HS-5 (cell line): Measurements from ENCODE around the gene L3MBTL4.
"Not testable (repeated sequence)": the region's sequence is repeated elsewhere in the genome, so short reads cannot be mapped to it uniquely, and the experiment has no call there.

Experiments
- DNase-seq: peaks from one replicate; pipeline ENCODE4 v3.0.0-alpha.2; 2012; ENCODE audit warnings: low read depth

L3MBTL4 gene

GRCh38 chr18:6297875-6298274 lies 116.8 kb downstream of the L3MBTL4 start:
- DNase-seq, result no peak

GRCh38 chr18:6294148-6294784 lies 120.4 kb downstream of the L3MBTL4 start:
- no peak for DNase-seq

GRCh38 chr18:6289843-6290242 lies 124.9 kb downstream of the L3MBTL4 start:
- DNase-seq, result no peak

GRCh38 chr18:6286585-6286984 lies 128.1 kb downstream of the L3MBTL4 start:
- no peak for DNase-seq

GRCh38 chr18:6284761-6285160 lies 129.9 kb downstream of the L3MBTL4 start:
- no peak for DNase-seq

- no peak for DNase-seq
These were observed 130.4 kb downstream of the L3MBTL4 start for GRCh38 chr18:6284300-6284699.

- DNase-seq, result no peak
These were observed 132.8 kb downstream of the L3MBTL4 start for GRCh38 chr18:6281874-6282273.

- no peak for DNase-seq
These were observed 134.4 kb downstream of the L3MBTL4 start for GRCh38 chr18:6280211-6280743.

GRCh38 chr18:6279308-6279707 lies 135.4 kb downstream of the L3MBTL4 start:
- DNase-seq, result no peak

- no peak for DNase-seq
These were observed 141.3 kb downstream of the L3MBTL4 start for GRCh38 chr18:6273423-6273822.

GRCh38 chr18:6272144-6272543 lies 142.6 kb downstream of the L3MBTL4 start:
- not testable (repeated sequence) for DNase-seq

GRCh38 chr18:6271585-6271984 lies 143.1 kb downstream of the L3MBTL4 start:
- no peak for DNase-seq

GRCh38 chr18:6270771-6271216 lies 143.9 kb downstream of the L3MBTL4 start:
- DNase-seq, result no peak

- no peak for DNase-seq
These were observed 144.9 kb downstream of the L3MBTL4 start for GRCh38 chr18:6269660-6270332.

- DNase-seq, result no peak
These were observed 148.5 kb downstream of the L3MBTL4 start for GRCh38 chr18:6266212-6266611.

GRCh38 chr18:6261938-6262337 lies 152.8 kb downstream of the L3MBTL4 start:
- no peak for DNase-seq

GRCh38 chr18:6259324-6259723 lies 155.4 kb downstream of the L3MBTL4 start:
- DNase-seq, result not testable (repeated sequence)

- DNase-seq, result no peak
These were observed 156.8 kb downstream of the L3MBTL4 start for GRCh38 chr18:6257950-6258349.

GRCh38 chr18:6256521-6256920 lies 158.2 kb downstream of the L3MBTL4 start:
- DNase-seq, result no peak

- no peak for DNase-seq
These were observed 158.8 kb downstream of the L3MBTL4 start for GRCh38 chr18:6255886-6256285.

- DNase-seq, result no peak
These were observed 159.5 kb downstream of the L3MBTL4 start for GRCh38 chr18:6255116-6255705.

GRCh38 chr18:6254456-6254855 lies 160.3 kb downstream of the L3MBTL4 start:
- no peak for DNase-seq

- no peak for DNase-seq
These were observed 163.6 kb downstream of the L3MBTL4 start for GRCh38 chr18:6251084-6251483.
